B cell (primary cell): Measurements from ENCODE around the gene OR52N1. TPM values are rescaled to one million over a fixed set of nuclear protein-coding genes. Genes with fewer than 3 reads are reported as not detected.

Experiments
- ATAC-seq: fragments of 200-7000 bp; cut with Tn5 transposase; one replicate; pipeline ENCODE4 v1.10.0; 2021; ENCODE audit warnings: low read depth, mild to moderate bottlenecking, moderate number of reproducible peaks, moderate library complexity
- CTCF ChIA-PET: fragments of 350-600 bp; sonication (Branson Sonifier 250); formaldehyde crosslinking; loops from one replicate; lab custom pipeline; 2021; ENCODE audit warnings: antibody characterized with exemption, inconsistent platforms; lab: Charles Lee
- POLR2A ChIA-PET: fragments of 350-600 bp; sonication (Branson Sonifier 250); formaldehyde crosslinking; loops from one replicate; lab custom pipeline; 2021; ENCODE audit warnings: antibody characterized with exemption; lab: Charles Lee
- DNase-seq: peaks from one replicate; pipeline ENCODE4 v3.0.0; 2013
- H2AFZ ChIP-seq: 2 replicates; pipeline ENCODE4 v1.6.1; 2012; ENCODE audit warnings: mild to moderate bottlenecking, low read depth, low read length; ENCODE audit not compliant: insufficient read depth, poor library complexity, severe bottlenecking
- H3K27ac ChIP-seq, 2 donors: 1 replicate in 1 of 2; 2 replicates in 1 of 2; pipeline ENCODE4 v1.5.1; 2012 to 2013; ENCODE audit warnings: low read length in 2 of 2, mild to moderate bottlenecking in 2 of 2, moderate library complexity in 1 of 2
- H3K27me3 ChIP-seq, 4 experiments: fragments of 200-600 bp in 1 of 4; sonication (generic) in 1 of 4; replicated peaks in 1 of 4; 1 replicate in 2 of 4; 2 replicates in 2 of 4; pipeline versions ENCODE4 v1.6.1 to v1.7.0; 2013 to 2016; ENCODE audit warnings: low read length in 3 of 4, mild to moderate bottlenecking in 2 of 4, mixed read lengths in 1 of 4, moderate library complexity in 1 of 4; ENCODE audit not compliant: insufficient read depth in 4 of 4, control insufficient read depth in 3 of 4; ENCODE audit errors: control extremely low read depth in 1 of 4
- H3K36me3 ChIP-seq, 2 experiments: replicated peaks in 1 of 2; 1 replicate in 1 of 2; 2 replicates in 1 of 2; pipeline versions ENCODE4 v1.6.1 to v1.7.1; 2013; ENCODE audit warnings: low read length in 1 of 2; ENCODE audit not compliant: insufficient read depth in 2 of 2, control insufficient read depth in 1 of 2; ENCODE audit errors: control extremely low read depth in 1 of 2, extremely low read depth in 1 of 2
- H3K4me1 ChIP-seq, 2 donors: fragments of 200-600 bp in 1 of 2; sonication (generic) in 1 of 2; 1 replicate in 1 of 2; 2 replicates in 1 of 2; pipeline versions ENCODE4 v1.5.1 to v1.6.1; 2013 to 2017; ENCODE audit warnings: low read length in 2 of 2; ENCODE audit not compliant: control insufficient read depth in 2 of 2, insufficient read depth in 2 of 2
- H3K4me2 ChIP-seq: replicated peaks from 2 replicates; pipeline ENCODE3; 2012; ENCODE audit warnings: mild to moderate bottlenecking, low read depth, low read length; ENCODE audit not compliant: poor library complexity, severe bottlenecking
- H3K4me3 ChIP-seq, 5 experiments: fragments of 200-600 bp in 1 of 5; sonication (generic) in 1 of 5; 1 replicate in 3 of 5; 2 replicates in 2 of 5; pipeline versions ENCODE4 v1.5.1 to v1.7.0; 2011 to 2016; ENCODE audit warnings: low read length in 4 of 5, mild to moderate bottlenecking in 4 of 5, low read depth in 2 of 5, control low read depth in 1 of 5, moderate library complexity in 1 of 5; ENCODE audit not compliant: insufficient read depth in 1 of 5; ENCODE audit errors: control extremely low read depth in 1 of 5, extremely low read depth in 1 of 5
- H3K79me2 ChIP-seq: fragments of 200-600 bp; sonication (generic); one replicate; pipeline ENCODE4 v1.6.0; 2016; ENCODE audit warnings: low read length; ENCODE audit not compliant: control insufficient read depth, insufficient read depth
- H3K9ac ChIP-seq: fragments of 200-600 bp; sonication (generic); 2 replicates; pipeline ENCODE4 v1.6.1; 2017; ENCODE audit warnings: mild to moderate bottlenecking, low read length, moderate library complexity
- H3K9me3 ChIP-seq, 3 donors: one replicate each; pipeline versions ENCODE4 v1.6.1 to v1.7.1; 2013; ENCODE audit warnings: low read length in 2 of 3; ENCODE audit not compliant: control insufficient read depth in 2 of 3, insufficient read depth in 1 of 3; ENCODE audit errors: control extremely low read depth in 1 of 3
- H4K20me1 ChIP-seq: 2 replicates; pipeline ENCODE4 v1.6.0; 2012; ENCODE audit warnings: mild to moderate bottlenecking, low read length; ENCODE audit not compliant: insufficient read depth, control insufficient read depth, poor library complexity, severe bottlenecking
- H3K27ac Mint-ChIP-seq: one replicate; pipeline ENCODE4 v1.8.0; 2021; ENCODE audit warnings: mixed read lengths
- H3K27me3 Mint-ChIP-seq: one replicate; pipeline ENCODE4 v1.8.0; 2021; ENCODE audit warnings: mixed read lengths
- H3K4me1 Mint-ChIP-seq: one replicate; pipeline ENCODE4 v1.8.0; 2021; ENCODE audit warnings: mixed read lengths
- H3K4me3 Mint-ChIP-seq: one replicate; pipeline ENCODE4 v1.8.0; 2021; ENCODE audit warnings: mixed read lengths
- H3K9me3 Mint-ChIP-seq: one replicate; pipeline ENCODE4 v1.8.0; 2022; ENCODE audit warnings: mixed read lengths; ENCODE audit not compliant: insufficient read depth
- CTCF ChIP-seq: fragments of 200-600 bp; IDR thresholded peaks from one replicate; pipeline ENCODE4 v1.8.0; 2022; ENCODE audit warnings: antibody characterized with exemption, mild to moderate bottlenecking
- EZH2 ChIP-seq: IDR thresholded peaks from 2 replicates; pipeline ENCODE4 v1.6.1; 2012; ENCODE audit warnings: borderline replicate concordance, low read depth, mild to moderate bottlenecking, moderate library complexity, low read length; ENCODE audit not compliant: insufficient read depth, poor library complexity, severe bottlenecking
- WGBS: methylation state at CpG from one replicate; pipeline ENCODE4 v1.1.5; 2013; ENCODE audit warnings: missing lambda C conversion rate; ENCODE audit not compliant: insufficient coverage; 5-methylcytosine and 5-hydroxymethylcytosine counted together
- intact Hi-C: fragments of 100-400 bp; cut with micrococcal nuclease; formaldehyde crosslinking; loops from one replicate; pipeline ENCODE4 v1.10.0; 2022
- polyA plus RNA-seq: library from polyadenylated mRNA; depleted of rRNA; stranded (reverse); fragments of >200 nt; gene quantifications from 2 replicates; pipeline ENCODE4 v1.2.3, GENCODE V29; 2012
- total RNA-seq, 2 donors: library from RNA; stranded (reverse); fragments of 120-200 nt in 1 of 2; gene quantifications; 1 replicate in 1 of 2; 2 replicates in 1 of 2; pipeline versions ENCODE4 v1.2.3 to v1.2.4, GENCODE V29; 2013 to 2022

Gene OR52N1
- total and polyA plus RNA-seq, 2 donors (not counting 1 experiment from before 2014, with no cell fraction given) = not detected

GRCh38 chr11:5749836-5750235, 41.2 kb downstream of the OR52N1 start:
- ChIA-PET POLR2A (no interaction called here), CTCF (interaction anchor here (1.1 kb wide), 1 partner anchor 65 kb away, joined by 4 read pairs; the partner anchor contains the start of gene TRIM5)
- Histone ChIP-seq H3K27ac (no peak overlapping the region), H3K9me3 (no peaks in the 10 kb centered on the region), H2AFZ (no peak overlapping the region), H3K4me3 (no peak overlapping the region), H3K79me2 (no peaks in the 10 kb centered on the region), H3K27me3 (no peaks in the 10 kb centered on the region), H4K20me1 (no peaks in the 10 kb centered on the region), H3K9ac (no peak overlapping the region), H3K36me3 (no peaks in the 10 kb centered on the region), H3K4me1 (no peaks in the 10 kb centered on the region), H3K4me2 (no peak overlapping the region)
- ATAC-seq = no peak
- Mint-ChIP-seq H3K27ac (no peak overlapping the region), H3K4me1 (no peaks in the 10 kb centered on the region), H3K4me3 (no peak overlapping the region), H3K27me3 (no peaks in the 10 kb centered on the region), H3K9me3 (no peaks in the 10 kb centered on the region)
- WGBS = no CpG with 5 or more reads among the region's 3 CpGs
- DNase-seq = no peak
- TF ChIP-seq CTCF (no peak), EZH2 (no peak)
- intact Hi-C loops = no loop called here

GRCh38 chr11:5746614-5747013, 44.5 kb downstream of the OR52N1 start:
- POLR2A ChIA-PET = no interaction called here
- Mint-ChIP-seq H3K4me1 (no peaks in the 10 kb centered on the region), H3K27ac (no peak overlapping the region), H3K27me3 (peaks cover 9% of the 10 kb centered on the region), H3K4me3 (no peak overlapping the region), H3K9me3 (no peaks in the 10 kb centered on the region)
- Histone ChIP-seq H3K27ac (no peak overlapping the region), H3K27me3 (no peaks in the 10 kb centered on the region), H3K79me2 (no peaks in the 10 kb centered on the region), H3K9me3 (peaks cover 0 to 5% (median 5%) of the 10 kb centered on the region in 3 donors), H3K4me3 (no peak overlapping the region), H3K36me3 (no peaks in the 10 kb centered on the region), H3K4me1 (no peaks in the 10 kb centered on the region), H3K4me2 (no peak overlapping the region), H3K9ac (no peak overlapping the region), H2AFZ (no peak overlapping the region), H4K20me1 (no peaks in the 10 kb centered on the region)
- ATAC-seq = no peak
- DNase-seq = no peak
- intact Hi-C loops = no loop called here
- no CpG with 5 or more reads among the region's 3 CpGs for WGBS
- TF ChIP-seq CTCF = no peak
- TF ChIP-seq EZH2 = no peak
- CTCF ChIA-PET = no interaction called here
